ENCODE measurements around the gene SPATA24. TPM values are rescaled to one million over a fixed set of nuclear protein-coding genes. Genes with fewer than 3 reads are reported as not detected.
A peak's percentile ranks its signal among the peaks of the same experiment; 100 is the strongest.
"Not testable (repeated sequence)": the region's sequence is repeated elsewhere in the genome, so short reads cannot be mapped to it uniquely, and the experiment has no call there.

Gene SPATA24
- total and polyA plus RNA-seq, 2 experiments from 2014 or later: 16.0 to 20.6 TPM

- H3K4me1 Mint-ChIP-seq; H3K27me3 ChIP-seq (ENCODE audit: insufficient read depth); H3K27me3 Mint-ChIP-seq (ENCODE audit: insufficient read depth, low read depth, poor library complexity); H3K4me3 ChIP-seq; H3K9me2 ChIP-seq (ENCODE audit: insufficient read depth); H3K36me3 ChIP-seq (ENCODE audit: insufficient read depth); H3K27ac Mint-ChIP-seq; ATAC-seq; H3F3A ChIP-seq (replicated peaks; ENCODE audit: low read depth); H3K4me3 Mint-ChIP-seq; H3K4me1 ChIP-seq (ENCODE audit: insufficient read depth); H2AFZ ChIP-seq; H3K4me2 ChIP-seq; DNase-seq (ENCODE audit: low spot score); H3K9me3 Mint-ChIP-seq: not testable (repeated sequence)
- peak overlapping the region; percentile 57; the same call in 1 of the 2 replicates for H3K27ac ChIP-seq (ENCODE audit: low read depth)
- peaks cover 21% of the 10 kb centered on the region; the same call in 2 of the 3 replicates for H3K36me3 Mint-ChIP-seq (ENCODE audit: low read depth)
- peaks cover 89% of the 10 kb centered on the region for H4K20me1 ChIP-seq (replicated peaks; ENCODE audit: insufficient read depth)
- peaks cover 100% of the 10 kb centered on the region for H3K79me2 ChIP-seq (replicated peaks; ENCODE audit: insufficient read depth)
Observed at GRCh38 chr5:139355900-139356299, 48.0 kb downstream of the SPATA24 start.

- H3K27me3 ChIP-seq (ENCODE audit: insufficient read depth): no peaks in the 10 kb centered on the region
- no peaks in the 10 kb centered on the region for H3K4me1 Mint-ChIP-seq
- H3K27me3 Mint-ChIP-seq (ENCODE audit: insufficient read depth, low read depth, poor library complexity): peaks cover 1% of the 10 kb centered on the region
- peaks cover 100% of the 10 kb centered on the region for H3K79me2 ChIP-seq (replicated peaks; ENCODE audit: insufficient read depth)
- 0 out of 2 replicates have a peak overlapping the region, but pooled peaks have one; percentile 48 for H3K27ac ChIP-seq (ENCODE audit: low read depth)
- H3K4me3 Mint-ChIP-seq: no peak overlapping the region
- no peak overlapping the region for H3K4me2 ChIP-seq
- H2AFZ ChIP-seq: no peak overlapping the region
- no peak for DNase-seq (ENCODE audit: low spot score)
- H4K20me1 ChIP-seq (replicated peaks; ENCODE audit: insufficient read depth): peaks cover 85% of the 10 kb centered on the region
- no peaks in the 10 kb centered on the region for H3K9me3 Mint-ChIP-seq
- H3K36me3 Mint-ChIP-seq (ENCODE audit: low read depth): peaks cover 19% of the 10 kb centered on the region; the same call in 2 of the 3 replicates
- H3K4me1 ChIP-seq (ENCODE audit: insufficient read depth): no peaks in the 10 kb centered on the region
- ATAC-seq: no peak
- H3K36me3 ChIP-seq (ENCODE audit: insufficient read depth): no peaks in the 10 kb centered on the region; the same call in 1 of the 2 replicates
- no peaks in the 10 kb centered on the region for H3K9me2 ChIP-seq (ENCODE audit: insufficient read depth)
- no peak overlapping the region for H3K27ac Mint-ChIP-seq
- H3F3A ChIP-seq (replicated peaks; ENCODE audit: low read depth): 0 out of 2 replicates have a peak, but pooled peaks cover 4% of the 10 kb centered on the region
- H3K4me3 ChIP-seq: no peak overlapping the region
- no peak for TF ChIP-seq ETS1 (IDR thresholded peaks at IDR 0.05)
- no peak for TF ChIP-seq CREB1 (CRISPR knock-in tag; IDR thresholded peaks at IDR 0.05; ENCODE audit: low read depth)
- no peak for TF ChIP-seq ZNF331 (CRISPR knock-in tag; IDR thresholded peaks at IDR 0.05; ENCODE audit: low read depth)
- TF ChIP-seq REST (IDR thresholded peaks at IDR 0.05; ENCODE audit: unreplicated experiment): no peak
- TF ChIP-seq NANOG (IDR thresholded peaks at IDR 0.05; ENCODE audit: borderline replicate concordance): no peak
- no peak for TF ChIP-seq STAT1 (IDR thresholded peaks at IDR 0.05; ENCODE audit: unreplicated experiment)
- TF ChIP-seq ZNF462 (CRISPR knock-in tag; IDR thresholded peaks at IDR 0.05): no peak
- TF ChIP-seq POLR2AphosphoS5 (IDR thresholded peaks at IDR 0.05; ENCODE audit: low read depth): no peak
- TF ChIP-seq EZH2phosphoT487 (IDR thresholded peaks at IDR 0.05; ENCODE audit: unreplicated experiment): no peak
- TF ChIP-seq JUNB (IDR thresholded peaks at IDR 0.05; ENCODE audit: unreplicated experiment): no peak
- no peak for TF ChIP-seq EZH2 (IDR thresholded peaks at IDR 0.05; ENCODE audit: low read depth, unreplicated experiment)
Observed at GRCh38 chr5:139354186-139354585, 49.7 kb downstream of the SPATA24 start.

Data from GM23338 (cell line).